Stimulated activated memory B cell treated with anti-CD40 and anti-IgM and Interleukin-4, amounts not matched to agents 10 μg/mL and 1 μg/mL and 100 μg/mL, for 72 hours (primary cell): ENCODE measurements around the gene PCDHGA4.
"Not testable (repeated sequence)": the region's sequence is repeated elsewhere in the genome, so short reads cannot be mapped to it uniquely, and the experiment has no call there.

ENCODE experiments used
- ATAC-seq: fragments of 150-1000 bp; cut with Tn5 transposase; 2 replicates; pipeline ENCODE4 v1.10.0; 2021
- H3K27ac Mint-ChIP-seq: one replicate; pipeline ENCODE4 v1.8.0; 2022; ENCODE audit warnings: mild to moderate bottlenecking, mixed read lengths
- H3K27me3 Mint-ChIP-seq: one replicate; pipeline ENCODE4 v1.8.0; 2022; ENCODE audit warnings: mixed read lengths
- H3K36me3 Mint-ChIP-seq: one replicate; pipeline ENCODE4 v1.8.0; 2022; ENCODE audit warnings: mixed read lengths
- H3K4me1 Mint-ChIP-seq: one replicate; pipeline ENCODE4 v1.8.0; 2022; ENCODE audit warnings: mixed read lengths
- H3K4me3 Mint-ChIP-seq: one replicate; pipeline ENCODE4 v1.8.0; 2022; ENCODE audit warnings: mild to moderate bottlenecking, moderate library complexity, mixed read lengths
- H3K9me3 Mint-ChIP-seq: one replicate; pipeline ENCODE4 v1.8.0; 2022; ENCODE audit warnings: mixed read lengths

PCDHGA4 gene

DNA sequence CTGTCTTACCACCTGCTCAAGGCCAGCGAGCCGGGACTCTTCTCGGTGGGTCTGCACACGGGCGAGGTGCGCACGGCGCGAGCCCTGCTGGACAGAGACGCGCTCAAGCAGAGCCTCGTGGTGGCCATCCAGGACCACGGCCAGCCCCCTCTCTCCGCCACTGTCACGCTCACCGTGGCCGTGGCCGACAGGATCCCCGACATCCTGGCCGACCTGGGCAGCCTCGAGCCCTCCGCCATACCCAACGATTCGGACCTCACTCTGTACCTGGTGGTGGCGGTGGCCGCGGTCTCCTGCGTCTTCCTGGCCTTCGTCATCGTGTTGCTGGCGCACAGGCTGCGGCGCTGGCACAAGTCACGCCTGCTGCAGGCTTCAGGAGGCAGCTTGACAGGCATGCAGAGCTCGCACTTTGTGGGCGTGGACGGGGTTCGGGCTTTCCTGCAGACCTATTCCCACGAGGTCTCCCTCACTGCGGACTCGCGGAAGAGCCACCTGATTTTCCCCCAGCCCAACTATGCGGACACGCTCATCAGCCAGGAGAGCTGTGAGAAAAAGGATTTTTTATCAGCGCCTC lies 14.0 kb upstream of the PCDHGA4 start:
- H3K4me3 Mint-ChIP-seq, H3K36me3 Mint-ChIP-seq, H3K4me1 Mint-ChIP-seq, H3K27ac Mint-ChIP-seq, ATAC-seq: not testable (repeated sequence)
- Mint-ChIP-seq H3K27me3 (peaks cover 91% of the 10 kb centered on the region), H3K9me3 (peaks cover 28% of the 10 kb centered on the region)

DNA sequence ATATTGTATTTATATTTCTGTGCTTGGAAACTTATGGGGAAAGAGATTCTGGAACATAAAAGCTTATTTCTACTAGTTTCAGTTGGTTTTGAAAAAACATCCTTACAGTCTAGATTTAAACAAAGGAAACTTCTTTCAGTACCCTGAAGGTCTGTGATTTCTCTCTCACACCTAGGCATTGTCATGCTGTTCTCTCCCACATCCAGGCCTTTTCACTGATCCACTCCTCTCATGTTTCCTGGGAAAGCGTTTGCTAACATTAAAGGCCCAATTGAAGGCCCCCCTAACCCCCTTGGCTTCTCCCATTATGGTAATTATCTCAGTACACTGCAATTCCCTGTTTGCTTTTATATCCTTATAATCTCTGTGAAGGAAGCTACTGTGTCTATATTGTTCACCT lies 12.0 kb upstream of the PCDHGA4 start:
- Mint-ChIP-seq H3K27ac (no peak overlapping the region), H3K9me3 (peaks cover 26% of the 10 kb centered on the region), H3K4me3 (no peak overlapping the region), H3K36me3 (no peaks in the 10 kb centered on the region), H3K4me1 (no peaks in the 10 kb centered on the region), H3K27me3 (peaks cover 88% of the 10 kb centered on the region)
- ATAC-seq: no peak

DNA sequence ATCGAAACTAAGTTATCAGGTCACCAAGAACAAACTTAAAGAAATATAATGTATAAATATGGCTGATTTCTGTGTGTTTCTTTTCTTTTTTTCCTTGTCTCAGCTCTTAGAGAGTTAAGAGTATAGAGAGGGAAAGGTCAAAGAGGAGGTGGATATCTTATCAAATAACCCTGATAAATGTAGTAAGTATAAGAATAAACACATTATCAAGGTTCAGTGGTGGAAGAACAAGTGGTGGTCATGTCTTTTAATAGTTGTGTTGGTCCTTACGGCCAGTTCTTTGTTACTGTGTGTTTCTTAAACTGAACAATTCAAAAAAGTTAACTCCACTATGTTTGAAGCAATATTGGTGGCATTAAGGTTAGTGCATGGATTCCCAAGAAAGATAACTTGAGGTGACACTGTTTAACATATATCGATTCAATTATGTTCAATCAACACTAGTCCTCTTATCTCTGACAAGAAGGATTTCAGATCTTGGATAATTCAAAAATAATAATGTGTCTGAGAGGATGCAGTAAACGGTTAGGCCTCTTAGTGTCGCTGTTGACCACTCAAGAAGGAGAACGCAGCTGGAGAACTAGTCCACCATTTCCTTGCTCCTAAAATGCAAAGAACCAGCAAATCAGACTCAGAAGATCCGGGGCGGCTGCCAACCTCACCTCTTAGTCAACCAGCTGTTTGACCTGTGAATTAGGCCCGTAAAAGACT lies 11.4 kb upstream of the PCDHGA4 start, which contains the start of gene PCDHGA3:
Gene PCDHGA3 (plus strand): TSS at position 588 of the 711 bp plus-strand sequence. CDS start 205 bp downstream, outside the sequence.
- H3K27me3 Mint-ChIP-seq: peaks cover 85% of the 10 kb centered on the region

DNA sequence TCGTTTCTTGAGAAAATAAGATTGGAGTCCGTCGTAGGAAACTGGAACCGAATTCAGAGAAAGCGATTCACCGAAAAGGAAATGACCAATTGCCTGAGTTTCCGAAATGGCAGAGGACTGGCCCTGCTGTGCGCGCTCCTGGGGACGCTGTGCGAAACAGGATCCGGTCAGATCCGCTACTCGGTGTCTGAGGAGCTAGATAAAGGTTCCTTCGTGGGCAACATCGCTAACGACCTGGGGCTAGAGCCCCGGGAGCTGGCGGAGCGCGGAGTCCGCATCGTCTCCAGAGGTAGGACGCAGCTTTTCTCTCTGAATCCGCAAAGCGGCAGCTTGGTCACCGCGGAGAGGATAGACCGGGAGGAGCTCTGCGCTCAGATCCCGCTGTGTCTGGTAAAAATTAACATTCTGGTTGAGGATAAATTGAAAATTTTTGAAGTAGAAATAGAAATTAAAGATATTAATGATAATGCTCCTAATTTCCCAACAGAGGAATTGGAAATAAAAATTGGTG lies 10.8 kb upstream of the PCDHGA4 start:
- no peak for ATAC-seq
- H3K9me3 Mint-ChIP-seq: peaks cover 22% of the 10 kb centered on the region
- peaks cover 85% of the 10 kb centered on the region for H3K27me3 Mint-ChIP-seq
- no peaks in the 10 kb centered on the region for H3K4me1 Mint-ChIP-seq
- no peak overlapping the region for H3K27ac Mint-ChIP-seq
- H3K4me3 Mint-ChIP-seq: peak overlapping the region; percentile 34
- H3K36me3 Mint-ChIP-seq: no peaks in the 10 kb centered on the region

More for the DNA sequence above, 11.4 kb upstream of the PCDHGA4 start, which contains the start of gene PCDHGA3:
- Mint-ChIP-seq H3K9me3 (peaks cover 22% of the 10 kb centered on the region), H3K4me3 (peak within 1 kb of the TSS; percentile 34), H3K36me3 (no peaks in the 10 kb centered on the region), H3K4me1 (no peaks in the 10 kb centered on the region), H3K27ac (no peak within 1 kb of the TSS)
- ATAC-seq: no peak

DNA sequence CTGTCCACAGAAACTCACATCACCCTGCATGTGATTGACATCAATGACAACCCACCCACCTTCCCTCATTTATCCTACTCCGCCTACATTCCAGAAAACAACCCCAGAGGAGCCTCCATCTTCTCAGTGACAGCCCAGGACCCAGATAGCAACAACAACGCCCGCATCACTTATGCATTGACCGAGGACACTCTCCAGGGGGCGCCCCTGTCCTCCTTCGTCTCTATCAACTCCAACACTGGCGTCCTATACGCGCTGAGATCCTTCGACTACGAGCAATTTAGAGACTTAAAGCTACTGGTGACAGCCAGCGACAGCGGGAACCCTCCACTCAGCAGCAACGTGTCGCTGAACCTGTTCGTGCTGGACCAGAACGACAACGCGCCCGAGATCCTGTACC lies 9.5 kb upstream of the PCDHGA4 start:
- Mint-ChIP-seq H3K4me3 (no peak overlapping the region), H3K27me3 (peaks cover 87% of the 10 kb centered on the region), H3K27ac (no peak overlapping the region), H3K9me3 (peaks cover 20% of the 10 kb centered on the region), H3K36me3 (peaks cover 3% of the 10 kb centered on the region), H3K4me1 (no peaks in the 10 kb centered on the region)
- ATAC-seq: no peak

DNA sequence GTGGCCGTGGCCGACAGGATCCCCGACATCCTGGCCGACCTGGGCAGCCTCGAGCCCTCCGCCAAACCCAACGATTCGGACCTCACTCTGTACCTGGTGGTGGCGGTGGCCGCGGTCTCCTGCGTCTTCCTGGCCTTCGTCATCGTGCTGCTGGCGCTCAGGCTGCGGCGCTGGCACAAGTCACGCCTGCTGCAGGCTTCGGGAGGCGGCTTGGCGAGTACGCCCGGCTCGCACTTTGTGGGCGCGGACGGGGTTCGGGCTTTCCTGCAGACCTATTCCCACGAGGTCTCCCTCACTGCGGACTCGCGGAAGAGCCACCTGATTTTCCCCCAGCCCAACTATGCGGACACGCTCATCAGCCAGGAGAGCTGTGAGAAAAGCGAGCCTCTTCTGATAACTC lies 8.8 kb upstream of the PCDHGA4 start:
- not testable (repeated sequence) for H3K27ac Mint-ChIP-seq, H3K36me3 Mint-ChIP-seq, H3K4me3 Mint-ChIP-seq, ATAC-seq, H3K4me1 Mint-ChIP-seq
- Mint-ChIP-seq H3K9me3 (peaks cover 19% of the 10 kb centered on the region), H3K27me3 (peaks cover 87% of the 10 kb centered on the region)

DNA sequence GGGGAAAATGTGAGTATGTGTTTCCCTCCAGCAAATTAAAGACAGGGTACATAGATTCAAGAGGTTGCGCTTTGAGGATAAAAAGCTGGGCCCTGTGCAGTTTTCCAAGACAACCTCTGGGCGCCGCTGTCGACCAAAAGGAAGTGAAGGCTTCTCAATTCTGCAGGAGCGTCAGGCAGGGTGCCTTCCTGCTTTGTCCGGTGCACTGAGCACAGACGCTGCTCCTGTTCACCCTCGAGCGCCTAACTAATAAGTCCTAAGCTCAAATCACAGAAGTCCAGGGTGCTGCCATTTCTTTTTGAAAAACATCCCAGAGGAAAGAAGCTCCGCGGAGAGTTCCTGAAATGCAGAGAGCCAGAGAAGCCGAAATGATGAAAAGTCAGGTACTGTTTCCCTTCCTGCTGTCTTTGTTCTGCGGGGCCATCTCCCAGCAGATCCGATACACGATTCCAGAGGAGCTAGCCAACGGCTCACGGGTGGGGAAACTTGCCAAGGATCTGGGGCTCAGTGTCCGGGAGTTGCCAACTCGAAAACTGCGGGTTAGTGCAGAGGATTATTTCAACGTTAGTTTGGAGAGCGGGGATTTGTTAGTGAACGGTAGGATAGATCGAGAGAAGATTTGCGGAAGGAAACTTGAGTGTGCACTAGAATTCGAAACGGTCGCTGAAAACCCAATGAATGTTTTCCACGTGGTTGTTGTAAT lies 4.8 kb upstream of the PCDHGA4 start, which contains the start of gene PCDHGB1:
Gene PCDHGB1 (plus strand): TSS at position 183 of the 703 bp plus-strand sequence. CDS start 162 bp downstream, at position 345.
- peaks cover 19% of the 10 kb centered on the region for H3K9me3 Mint-ChIP-seq
- peak within 1 kb of the TSS; percentile 64 for H3K4me3 Mint-ChIP-seq
- H3K27ac Mint-ChIP-seq: no peak within 1 kb of the TSS
- H3K4me1 Mint-ChIP-seq: no peaks in the 10 kb centered on the region
- peaks cover 81% of the 10 kb centered on the region for H3K27me3 Mint-ChIP-seq
- no peak for ATAC-seq
- H3K36me3 Mint-ChIP-seq: peaks cover 4% of the 10 kb centered on the region

DNA sequence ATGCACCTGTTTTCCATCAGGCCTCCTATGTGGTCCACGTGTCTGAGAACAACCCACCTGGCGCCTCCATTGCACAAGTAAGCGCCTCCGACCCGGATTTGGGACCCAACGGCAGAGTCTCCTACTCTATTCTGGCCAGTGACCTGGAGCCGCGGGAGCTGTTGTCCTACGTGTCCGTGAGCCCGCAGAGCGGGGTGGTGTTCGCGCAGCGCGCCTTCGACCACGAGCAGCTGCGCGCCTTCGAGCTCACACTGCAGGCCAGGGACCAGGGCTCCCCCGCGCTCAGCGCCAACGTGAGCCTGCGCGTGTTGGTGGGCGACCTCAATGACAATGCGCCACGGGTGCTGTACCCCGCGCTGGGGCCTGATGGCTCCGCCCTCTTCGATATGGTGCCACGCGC lies 3.2 kb upstream of the PCDHGA4 start:
- no peak overlapping the region for H3K27ac Mint-ChIP-seq
- peaks cover 81% of the 10 kb centered on the region for H3K27me3 Mint-ChIP-seq
- ATAC-seq: no peak
- no peak overlapping the region for H3K4me3 Mint-ChIP-seq
- no peaks in the 10 kb centered on the region for H3K4me1 Mint-ChIP-seq
- H3K9me3 Mint-ChIP-seq: peaks cover 14% of the 10 kb centered on the region
- peaks cover 4% of the 10 kb centered on the region for H3K36me3 Mint-ChIP-seq

DNA sequence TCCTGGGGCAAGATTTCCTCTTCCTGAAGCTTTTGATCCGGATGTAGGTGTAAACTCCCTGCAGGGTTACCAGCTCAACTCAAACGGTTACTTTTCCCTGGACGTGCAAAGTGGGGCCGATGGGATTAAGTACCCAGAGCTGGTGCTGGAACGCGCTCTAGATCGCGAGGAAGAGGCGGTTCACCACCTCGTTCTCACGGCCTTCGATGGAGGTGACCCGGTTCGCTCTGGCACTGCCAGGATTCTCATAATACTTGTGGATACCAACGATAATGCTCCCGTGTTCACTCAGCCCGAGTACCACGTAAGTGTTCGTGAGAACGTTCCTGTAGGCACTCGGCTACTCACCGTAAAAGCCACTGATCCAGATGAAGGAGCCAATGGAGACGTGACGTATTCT lies 820 bp downstream of the PCDHGA4 start:
- Mint-ChIP-seq H3K9me3 (peaks cover 8% of the 10 kb centered on the region), H3K36me3 (no peaks in the 10 kb centered on the region), H3K27me3 (peaks cover 89% of the 10 kb centered on the region), H3K4me3 (no peak overlapping the region), H3K4me1 (no peaks in the 10 kb centered on the region), H3K27ac (no peak overlapping the region)
- ATAC-seq: no peak

DNA sequence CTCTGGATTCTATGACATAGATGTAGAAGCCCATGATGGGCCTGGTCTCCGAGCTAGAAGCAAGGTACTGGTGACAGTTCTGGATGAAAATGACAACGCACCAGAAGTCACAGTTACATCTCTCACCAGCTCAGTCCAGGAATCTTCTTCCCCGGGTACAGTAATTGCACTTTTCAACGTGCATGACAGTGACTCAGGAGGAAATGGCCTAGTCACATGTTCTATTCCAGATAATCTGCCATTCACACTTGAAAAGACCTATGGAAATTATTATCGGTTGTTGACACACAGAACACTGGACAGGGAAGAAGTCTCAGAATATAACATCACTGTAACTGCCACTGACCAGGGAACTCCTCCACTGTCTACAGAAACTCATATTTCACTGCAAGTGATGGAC lies 1.3 kb downstream of the PCDHGA4 start:
- Mint-ChIP-seq H3K36me3 (no peaks in the 10 kb centered on the region), H3K9me3 (peaks cover 8% of the 10 kb centered on the region), H3K4me3 (no peak overlapping the region), H3K27ac (no peak overlapping the region), H3K27me3 (peaks cover 86% of the 10 kb centered on the region), H3K4me1 (no peaks in the 10 kb centered on the region)
- no peak for ATAC-seq

DNA sequence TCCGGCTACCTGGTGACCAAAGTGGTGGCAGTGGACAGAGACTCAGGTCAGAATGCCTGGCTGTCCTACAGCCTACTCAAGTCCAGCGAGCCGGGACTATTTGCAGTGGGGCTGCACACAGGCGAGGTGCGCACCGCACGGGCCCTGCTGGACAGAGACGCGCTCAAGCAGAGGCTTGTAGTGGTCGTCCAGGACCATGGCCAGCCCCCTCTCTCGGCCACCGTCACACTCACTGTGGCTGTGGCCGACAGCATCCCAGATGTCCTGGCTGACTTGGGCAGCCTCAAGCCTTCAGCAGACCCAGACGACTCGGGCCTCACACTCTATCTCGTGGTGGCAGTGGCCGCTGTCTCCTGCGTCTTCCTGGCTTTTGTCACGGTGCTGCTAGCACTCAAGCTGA lies 2.1 kb downstream of the PCDHGA4 start:
- Mint-ChIP-seq H3K9me3 (peaks cover 11% of the 10 kb centered on the region), H3K27me3 (peaks cover 86% of the 10 kb centered on the region), H3K36me3 (no peaks in the 10 kb centered on the region), H3K4me3 (no peak overlapping the region), H3K27ac (no peak overlapping the region), H3K4me1 (no peaks in the 10 kb centered on the region)
- no peak for ATAC-seq

DNA sequence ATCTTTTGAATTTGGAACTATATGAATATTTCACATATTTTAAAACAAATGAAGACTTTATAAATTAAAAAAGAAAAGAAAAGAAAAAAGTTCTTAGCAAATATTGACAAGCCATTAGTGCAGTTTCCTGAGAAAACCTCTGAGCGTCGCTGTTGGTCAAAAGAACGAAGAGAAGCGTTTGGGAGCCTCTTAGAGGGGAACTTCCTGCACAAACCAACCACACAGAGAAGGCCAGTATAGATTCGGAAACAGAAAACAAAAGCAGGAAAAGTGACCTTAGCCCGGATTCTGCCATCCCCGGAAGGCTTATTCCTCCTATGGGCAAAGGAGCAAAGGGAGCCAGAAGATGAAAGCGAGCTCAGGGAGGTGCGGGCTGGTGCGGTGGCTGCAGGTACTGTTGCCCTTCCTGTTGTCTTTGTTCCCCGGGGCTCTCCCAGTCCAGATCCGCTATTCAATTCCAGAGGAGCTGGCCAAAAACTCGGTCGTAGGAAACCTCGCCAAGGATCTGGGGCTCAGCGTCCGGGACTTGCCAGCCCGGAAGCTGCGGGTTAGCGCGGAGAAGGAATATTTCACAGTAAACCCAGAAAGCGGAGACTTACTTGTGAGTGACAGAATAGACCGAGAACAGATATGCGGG lies 5.1 kb downstream of the PCDHGA4 start, which contains the start of gene PCDHGB2:
Gene PCDHGB2 (plus strand): TSS at position 205 of the 637 bp plus-strand sequence. CDS start 142 bp downstream, at position 347.
- no peak for ATAC-seq
- Mint-ChIP-seq H3K4me1 (peaks cover 9% of the 10 kb centered on the region), H3K27me3 (peaks cover 82% of the 10 kb centered on the region), H3K36me3 (peaks cover 8% of the 10 kb centered on the region), H3K4me3 (peak within 1 kb of the TSS; percentile 82), H3K27ac (peak within 1 kb of the TSS; percentile 65), H3K9me3 (peaks cover 17% of the 10 kb centered on the region)

DNA sequence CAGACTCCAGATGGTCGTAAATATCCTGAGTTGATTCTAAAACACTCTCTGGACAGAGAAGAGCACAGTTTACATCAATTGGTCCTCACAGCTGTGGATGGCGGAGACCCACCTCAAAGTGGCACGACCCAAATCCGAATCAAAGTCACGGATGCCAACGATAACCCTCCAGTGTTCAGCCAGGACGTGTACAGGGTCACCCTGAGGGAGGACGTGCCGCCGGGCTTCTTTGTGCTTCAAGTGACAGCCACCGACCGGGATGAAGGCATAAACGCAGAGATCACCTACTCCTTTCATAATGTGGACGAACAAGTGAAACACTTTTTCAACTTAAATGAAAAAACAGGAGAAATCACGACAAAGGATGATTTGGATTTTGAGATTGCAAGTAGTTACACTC lies 5.9 kb downstream of the PCDHGA4 start:
- no peak for ATAC-seq
- H3K9me3 Mint-ChIP-seq: peaks cover 17% of the 10 kb centered on the region
- H3K4me3 Mint-ChIP-seq: no peak overlapping the region
- H3K4me1 Mint-ChIP-seq: peaks cover 9% of the 10 kb centered on the region
- H3K27me3 Mint-ChIP-seq: peaks cover 82% of the 10 kb centered on the region
- H3K27ac Mint-ChIP-seq: no peak overlapping the region
- H3K36me3 Mint-ChIP-seq: peaks cover 8% of the 10 kb centered on the region

DNA sequence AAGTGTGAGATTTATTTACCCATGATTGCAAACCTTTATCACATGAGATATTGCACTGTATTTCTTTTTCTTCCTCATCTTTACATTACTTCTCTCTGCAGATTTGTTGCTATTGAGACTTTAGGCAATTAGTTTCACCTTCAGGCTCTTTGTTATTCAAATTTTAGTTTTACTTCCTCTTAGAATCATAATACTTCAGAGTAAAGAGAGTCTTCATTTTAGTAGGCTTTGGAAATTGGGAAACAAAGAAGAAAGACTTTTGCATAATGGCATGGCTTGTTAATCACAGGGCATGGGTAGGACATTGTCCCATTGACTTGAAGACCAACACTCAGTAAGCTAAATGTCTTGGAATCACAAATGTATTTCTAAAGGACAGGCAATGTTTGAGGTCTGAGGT lies 7.9 kb downstream of the PCDHGA4 start:
- peaks cover 17% of the 10 kb centered on the region for H3K9me3 Mint-ChIP-seq
- H3K4me3 Mint-ChIP-seq: peak overlapping the region; percentile 15
- no peak overlapping the region for H3K27ac Mint-ChIP-seq
- peaks cover 8% of the 10 kb centered on the region for H3K36me3 Mint-ChIP-seq
- H3K27me3 Mint-ChIP-seq: peaks cover 73% of the 10 kb centered on the region
- peaks cover 9% of the 10 kb centered on the region for H3K4me1 Mint-ChIP-seq
- no peak for ATAC-seq
